A673 (cell line): ENCODE data around the gene INHBB.

Experiments
- CTCF ChIP-seq: fragments of 300-800, 200-600 bp; sonication (generic); conservative IDR thresholded peaks from 2 replicates; pipeline ENCODE4 v1.5.1; 2017; ENCODE audit warnings: low read depth, mild to moderate bottlenecking, antibody characterized with exemption, low read length, moderate library complexity, mixed read lengths
- EZH2 ChIP-seq: fragments of 200-600 bp; sonication (generic); IDR thresholded peaks from 2 replicates; pipeline ENCODE4 v1.6.1; 2017; ENCODE audit warnings: borderline replicate concordance, low read depth, mild to moderate bottlenecking, mixed read lengths, antibody characterized with exemption, low read length; ENCODE audit not compliant: poor library complexity, severe bottlenecking

DNA sequence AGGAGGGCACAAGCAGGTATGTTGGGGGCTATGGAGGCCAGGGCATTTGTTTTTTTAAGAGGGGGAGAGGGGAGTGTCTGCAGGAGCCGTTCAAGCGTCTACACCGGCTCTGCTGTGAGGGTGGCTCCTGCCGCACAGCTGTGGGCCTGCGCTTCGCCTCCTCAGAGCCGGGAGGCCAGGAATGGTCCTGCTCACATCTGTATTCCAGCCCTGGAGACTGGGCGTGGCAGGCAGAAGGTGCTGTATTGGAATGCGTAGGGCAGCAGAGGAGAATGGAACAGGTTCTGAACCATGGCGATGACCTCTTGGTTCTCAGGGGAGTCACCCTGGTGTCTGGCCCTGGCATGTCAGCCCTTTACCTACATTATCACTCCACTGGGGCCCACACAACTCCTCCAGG is 26.8 kb upstream of the INHBB start:
- TF ChIP-seq CTCF (no peak), EZH2 (no peak)
